NCI-H1694 (cell line): ENCODE data around the gene FZD4.

Source experiments
- DNase-seq: peaks from one replicate; lab custom pipeline; 2025; lab: John Stamatoyannopoulos, UW

The FZD4 gene

GRCh38 chr11:86912238-86912637 is 43.0 kb downstream of the FZD4 start:
- DNase-seq = no peak

DNA sequence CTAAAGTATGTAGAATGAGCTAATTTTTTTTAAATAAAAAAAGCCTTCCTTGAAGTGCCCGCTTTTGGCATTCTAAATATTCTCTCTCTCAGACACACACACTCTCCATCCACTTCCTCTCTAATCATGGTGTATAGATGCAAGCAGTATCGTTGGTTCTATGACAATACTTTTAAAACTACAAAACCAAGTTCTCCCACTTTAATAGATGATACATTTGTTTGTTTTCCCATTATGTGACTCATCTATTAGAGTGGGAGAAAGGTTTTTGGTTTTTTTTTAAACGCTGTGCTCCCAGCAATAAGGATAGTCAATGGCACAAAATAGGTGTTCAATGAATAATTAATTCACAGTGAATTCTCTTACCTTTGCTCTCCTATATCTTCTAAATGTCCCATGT is 44.6 kb downstream of the FZD4 start:
- DNase-seq = no peak

DNA sequence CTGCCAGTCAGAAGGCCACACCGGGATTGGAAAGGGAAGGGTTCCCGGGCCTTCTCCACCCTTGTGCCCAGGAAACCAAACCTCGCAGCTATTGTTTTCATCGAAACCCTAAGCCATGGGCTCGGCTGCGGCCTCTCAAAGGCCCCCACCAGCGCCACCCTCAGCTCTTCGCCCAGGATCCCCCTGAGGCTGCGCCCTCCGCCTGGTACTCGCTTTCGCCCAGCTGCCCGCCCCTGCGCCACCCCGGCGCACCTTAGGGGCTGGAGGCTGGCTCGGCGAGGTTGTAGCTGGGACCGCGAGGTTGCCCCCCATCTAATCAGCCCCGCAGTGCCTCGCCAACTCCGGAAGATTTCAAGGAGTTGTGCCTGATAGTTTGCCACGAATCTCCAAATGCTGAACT is 49.0 kb downstream of the FZD4 start:
- no peak for DNase-seq

GRCh38 chr11:86905252-86905651 is 49.9 kb downstream of the FZD4 start:
- DNase-seq = no peak

DNA sequence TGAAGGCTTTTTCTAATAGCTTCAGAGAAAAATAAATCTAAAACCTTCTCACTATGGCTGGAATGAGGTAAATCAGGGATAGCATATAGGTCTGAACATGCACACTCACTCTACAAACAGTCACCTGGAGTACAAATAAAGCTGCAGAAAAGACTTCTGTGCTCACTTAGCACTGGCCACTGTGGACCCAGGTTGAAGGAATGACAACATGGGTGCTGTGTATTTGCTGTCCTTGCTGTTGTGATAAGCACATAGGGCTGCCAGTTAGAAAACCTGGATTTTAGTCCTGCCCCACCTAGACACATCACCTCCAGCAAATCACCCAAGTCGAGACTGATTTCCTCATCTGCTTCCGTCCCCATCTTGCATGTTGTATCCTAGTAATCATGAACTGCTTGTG is 51.2 kb downstream of the FZD4 start:
- DNase-seq = no peak

GRCh38 chr11:86902345-86902744 is 52.9 kb downstream of the FZD4 start:
- no peak for DNase-seq

DNA sequence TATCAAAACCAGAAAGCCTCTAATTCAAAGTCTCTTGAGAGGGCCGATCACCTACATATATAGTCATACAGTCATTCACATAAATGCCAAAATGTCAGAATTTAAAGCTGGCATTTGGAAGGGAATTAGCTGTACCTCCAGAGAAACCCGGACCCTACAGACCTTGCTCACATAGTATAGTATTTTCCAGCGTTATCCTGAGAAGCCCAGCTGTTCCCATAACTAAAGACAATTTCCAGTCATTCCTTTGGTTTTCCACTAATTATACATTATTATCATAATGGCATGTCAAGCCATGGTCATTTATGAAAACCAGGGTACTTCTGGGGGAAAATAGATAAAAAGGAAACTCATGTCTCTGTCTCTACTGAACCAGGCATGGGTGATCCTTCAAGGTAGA is 53.6 kb downstream of the FZD4 start:
- no peak for DNase-seq

DNA sequence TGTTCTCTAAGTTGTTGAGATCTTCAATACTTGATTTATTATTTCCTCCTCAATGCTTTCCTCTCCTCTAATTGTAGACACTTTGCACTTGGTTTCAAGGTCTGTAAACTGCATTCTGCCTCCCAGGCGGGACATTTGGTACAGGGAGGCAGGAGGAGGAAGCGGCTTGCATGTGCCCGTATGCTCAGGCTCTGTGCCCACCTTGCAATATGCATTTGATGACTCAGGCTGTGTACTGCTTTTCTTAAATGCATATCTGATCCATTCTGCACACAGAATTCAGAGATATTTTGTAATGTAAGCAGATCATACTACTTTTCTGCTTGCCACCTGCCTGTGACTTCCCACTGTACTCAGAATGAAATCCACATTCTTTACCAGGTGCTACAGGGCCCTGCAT is 55.0 kb downstream of the FZD4 start:
- no peak for DNase-seq

DNA sequence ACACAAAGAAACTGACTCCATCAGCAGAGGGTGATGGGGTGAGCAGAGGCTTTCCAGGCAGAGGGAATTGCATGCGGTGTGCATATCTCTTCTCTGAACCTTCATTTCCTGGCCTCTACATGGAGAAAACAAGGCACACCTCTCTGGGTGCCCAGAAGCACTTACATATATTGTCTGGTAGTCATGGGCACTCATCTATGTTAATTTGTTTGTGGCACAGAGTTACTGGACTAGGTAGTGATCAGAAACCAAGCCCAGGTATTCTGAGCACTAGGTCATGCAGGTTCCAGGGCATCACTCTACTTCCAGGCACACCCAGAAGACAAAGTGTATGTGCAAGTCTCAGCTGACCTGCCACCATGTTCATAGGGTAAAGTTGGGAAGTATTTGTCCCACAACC is 56.5 kb downstream of the FZD4 start:
- DNase-seq = no peak

DNA sequence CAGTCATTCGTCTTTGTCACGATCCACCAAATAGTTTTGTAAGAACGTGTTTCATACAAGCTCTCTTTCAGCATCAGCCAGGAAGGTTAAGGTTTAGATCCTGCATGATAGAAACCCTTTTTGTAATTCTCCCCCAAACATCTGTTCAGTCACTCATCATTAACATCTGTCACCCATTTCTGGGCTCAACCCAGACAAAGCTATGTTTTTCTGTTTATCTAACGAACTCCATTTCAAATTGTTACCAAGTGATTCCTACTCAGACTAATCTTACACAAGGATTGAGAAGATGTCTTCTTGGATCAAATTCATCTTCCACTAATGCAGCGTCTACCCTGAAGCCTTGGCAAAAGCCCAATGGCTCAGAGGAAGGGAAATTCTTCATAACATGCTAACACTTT is 58.8 kb downstream of the FZD4 start:
- no peak for DNase-seq
